ENCODE results near the gene SORCS3. TPM values are rescaled to one million over a fixed set of nuclear protein-coding genes. Genes with fewer than 3 reads are reported as not detected.

SORCS3 gene
- total RNA-seq, 1 experiment from 2014 or later = not detected

GRCh38 chr10:104835422-104835821 is 194.3 kb downstream of the SORCS3 start:
- no peak for DNase-seq (ENCODE audit: low read depth)

- DNase-seq (ENCODE audit: low read depth) = no peak
Measured at GRCh38 chr10:104842704-104843103, 201.6 kb downstream of the SORCS3 start.

GRCh38 chr10:104844073-104844472 is 203.0 kb downstream of the SORCS3 start:
- DNase-seq (ENCODE audit: low read depth) = no peak

GRCh38 chr10:104850023-104850422 is 208.9 kb downstream of the SORCS3 start:
- DNase-seq (ENCODE audit: low read depth) = no peak

GRCh38 chr10:104867966-104868598 is 227.0 kb downstream of the SORCS3 start:
- DNase-seq (ENCODE audit: low read depth) = no peak

- no peak for DNase-seq (ENCODE audit: low read depth)
Measured at GRCh38 chr10:104872691-104873090, 231.6 kb downstream of the SORCS3 start.

- no peak for DNase-seq (ENCODE audit: low read depth)
Measured at GRCh38 chr10:104873161-104873560, 232.1 kb downstream of the SORCS3 start.

GRCh38 chr10:104875561-104875960 is 234.5 kb downstream of the SORCS3 start:
- no peak for DNase-seq (ENCODE audit: low read depth)

GRCh38 chr10:104880624-104881398 is 239.7 kb downstream of the SORCS3 start:
- DNase-seq (ENCODE audit: low read depth) = no peak

GRCh38 chr10:104881740-104882139 is 240.7 kb downstream of the SORCS3 start:
- no peak for DNase-seq (ENCODE audit: low read depth)

GRCh38 chr10:104892879-104893617 is 252.0 kb downstream of the SORCS3 start:
- DNase-seq (ENCODE audit: low read depth) = no peak

GRCh38 chr10:104893701-104894100 is 252.6 kb downstream of the SORCS3 start:
- DNase-seq (ENCODE audit: low read depth) = no peak

GRCh38 chr10:104894681-104895080 is 253.6 kb downstream of the SORCS3 start:
- no peak for DNase-seq (ENCODE audit: low read depth)

- DNase-seq (ENCODE audit: low read depth) = no peak
Measured at GRCh38 chr10:104895541-104895940, 254.5 kb downstream of the SORCS3 start.

GRCh38 chr10:104895981-104896380 is 254.9 kb downstream of the SORCS3 start:
- DNase-seq (ENCODE audit: low read depth) = no peak

GRCh38 chr10:104897696-104898095 is 256.6 kb downstream of the SORCS3 start:
- no peak for DNase-seq (ENCODE audit: low read depth)

GRCh38 chr10:104899779-104900178 is 258.7 kb downstream of the SORCS3 start:
- DNase-seq (ENCODE audit: low read depth) = no peak

- peak; percentile 12 for DNase-seq (ENCODE audit: low read depth)
Measured at GRCh38 chr10:104903433-104903832, 262.3 kb downstream of the SORCS3 start.

- no peak for DNase-seq (ENCODE audit: low read depth)
Measured at GRCh38 chr10:104904753-104905323, 263.7 kb downstream of the SORCS3 start.

GRCh38 chr10:104906112-104906511 is 265.0 kb downstream of the SORCS3 start:
- no peak for DNase-seq (ENCODE audit: low read depth)

GRCh38 chr10:104907521-104907920 is 266.4 kb downstream of the SORCS3 start:
- no peak for DNase-seq (ENCODE audit: low read depth)

- DNase-seq (ENCODE audit: low read depth) = no peak
Measured at GRCh38 chr10:104908581-104908980, 267.5 kb downstream of the SORCS3 start.
